Esophagus (tissue), 2 donors: ENCODE results near the gene CTSL. TPM values are rescaled to one million over a fixed set of nuclear protein-coding genes. Genes with fewer than 3 reads are reported as not detected.

Source experiments
- H3K27ac ChIP-seq, 2 donors: one replicate each; pipeline ENCODE4 v1.5.1; 2013; ENCODE audit warnings: low read depth in 2 of 2, mild to moderate bottlenecking in 2 of 2, inconsistent platforms in 1 of 2, low read length in 1 of 2, moderate library complexity in 1 of 2
- H3K27me3 ChIP-seq, 2 donors: one replicate each; pipeline ENCODE4 v1.6.1; 2013; ENCODE audit warnings: low read length in 2 of 2, control low read depth in 1 of 2, mild to moderate bottlenecking in 1 of 2; ENCODE audit not compliant: insufficient read depth in 2 of 2, control insufficient read depth in 1 of 2
- H3K36me3 ChIP-seq, 2 donors: one replicate each; pipeline ENCODE4 v1.6.1; 2013; ENCODE audit warnings: low read length in 1 of 2; ENCODE audit not compliant: control insufficient read depth in 2 of 2, insufficient read depth in 2 of 2
- H3K4me1 ChIP-seq, 2 donors: one replicate each; pipeline ENCODE4 v1.6.1; 2013; ENCODE audit warnings: low read length in 1 of 2; ENCODE audit not compliant: control insufficient read depth in 2 of 2, insufficient read depth in 2 of 2
- H3K4me3 ChIP-seq, 2 donors: one replicate each; pipeline ENCODE4 v1.5.1; 2013; ENCODE audit warnings: low read length in 2 of 2, mild to moderate bottlenecking in 2 of 2, low read depth in 1 of 2, moderate library complexity in 1 of 2
- H3K9me3 ChIP-seq, 2 donors: one replicate each; pipeline ENCODE4 v1.6.1; 2013; ENCODE audit warnings: mild to moderate bottlenecking in 2 of 2, low read depth in 1 of 2, low read length in 1 of 2, moderate library complexity in 1 of 2; ENCODE audit not compliant: control insufficient read depth in 2 of 2, insufficient read depth in 1 of 2
- WGBS, 2 donors: extraction: QIAGEN DNeasy Blood & Tissue Kit; methylation state at CpG; one replicate each; pipeline ENCODE4 v1.1.7; 2013; 5-methylcytosine and 5-hydroxymethylcytosine counted together
- polyA plus RNA-seq, 2 donors: library from polyadenylated mRNA; stranded (reverse); fragments of 200-250 nt; gene quantifications; one replicate each; pipeline ENCODE4 v1.2.3, GENCODE V29; 2013
- donor health status: healthy with polysubstance abuse.
- donor health status: Bipolar disorder and iron deficiency.

The CTSL gene
- 10 to 100 TPM in 1 of 2 donors, 1 to 10 TPM in 1; 6.0 to 27.3 TPM for polyA plus RNA-seq

GRCh38 chr9:87725900-87726709 is at the start of gene CTSL:
CTSL (plus strand) TSS chr9:87726119; CDS start chr9:87727604, 1,485 bp downstream.
- 1 to 2% methylated on average over 63 to 67 of the region's 67 CpGs for WGBS, 2 donors
- Histone ChIP-seq H3K36me3 (no peaks in the 10 kb centered on the region), H3K27ac (peak within 1 kb of the TSS; percentile 83 to 84), H3K4me1 (no peaks in the 10 kb centered on the region), H3K27me3 (no peaks in the 10 kb centered on the region), H3K9me3 (no peaks in the 10 kb centered on the region), H3K4me3 (peak within 1 kb of the TSS; percentile 52 to 60)

GRCh38 chr9:87676976-87677775 is 48.7 kb upstream of the CTSL start:
- 73 to 81% methylated on average over 14 of the region's 14 CpGs for WGBS, 2 donors
- H3K27me3 ChIP-seq, result no peaks in the 10 kb centered on the region
- no peaks in the 10 kb centered on the region for H3K36me3 ChIP-seq
- no peaks in the 10 kb centered on the region for H3K9me3 ChIP-seq
- no peaks in the 10 kb centered on the region for H3K4me1 ChIP-seq
- no peak overlapping the region for H3K27ac ChIP-seq
- H3K4me3 ChIP-seq, result no peak overlapping the region

- no peaks in the 10 kb centered on the region for H3K4me1 ChIP-seq
- no peaks in the 10 kb centered on the region for H3K36me3 ChIP-seq
- WGBS, 2 donors, result 89 to 91% methylated on average over 17 of the region's 17 CpGs
These were observed 47.9 kb upstream of the CTSL start for GRCh38 chr9:87677776-87678587.

GRCh38 chr9:87678650-87679355 is 47.1 kb upstream of the CTSL start:
- no peaks in the 10 kb centered on the region for H3K27me3 ChIP-seq
- no peaks in the 10 kb centered on the region for H3K9me3 ChIP-seq
- H3K4me1 ChIP-seq, result no peaks in the 10 kb centered on the region
- H3K27ac ChIP-seq, result no peak overlapping the region
- no peaks in the 10 kb centered on the region for H3K36me3 ChIP-seq
- H3K4me3 ChIP-seq, result no peak overlapping the region
- 74% methylated on average over 9 of the region's 9 CpGs for WGBS, 2 donors

More at GRCh38 chr9:87677776-87678587, 47.9 kb upstream of the CTSL start:
- Histone ChIP-seq H3K27me3 (no peaks in the 10 kb centered on the region), H3K9me3 (no peaks in the 10 kb centered on the region), H3K27ac (no peak overlapping the region), H3K4me3 (no peak overlapping the region)

GRCh38 chr9:87681271-87682061 is 44.5 kb upstream of the CTSL start:
- Histone ChIP-seq H3K27ac (no peak overlapping the region), H3K4me3 (no peak overlapping the region), H3K9me3 (no peaks in the 10 kb centered on the region), H3K36me3 (no peaks in the 10 kb centered on the region), H3K27me3 (no peaks in the 10 kb centered on the region), H3K4me1 (peaks cover 0 to 2% of the 10 kb centered on the region in 2 donors)
- 91 to 92% methylated on average over 11 of the region's 11 CpGs for WGBS, 2 donors

GRCh38 chr9:87682085-87682484 is 43.8 kb upstream of the CTSL start:
- Histone ChIP-seq H3K36me3 (no peaks in the 10 kb centered on the region), H3K9me3 (no peaks in the 10 kb centered on the region), H3K4me1 (peaks cover 0 to 2% of the 10 kb centered on the region in 2 donors), H3K27ac (no peak overlapping the region), H3K4me3 (no peak overlapping the region), H3K27me3 (no peaks in the 10 kb centered on the region)
- 53 to 60% methylated on average over 4 of the region's 4 CpGs for WGBS, 2 donors

GRCh38 chr9:87682618-87683017 is 43.3 kb upstream of the CTSL start:
- H3K27me3 ChIP-seq, result no peaks in the 10 kb centered on the region
- peaks cover 0 to 2% of the 10 kb centered on the region in 2 donors for H3K4me1 ChIP-seq
- no peak overlapping the region for H3K4me3 ChIP-seq
- no peaks in the 10 kb centered on the region for H3K36me3 ChIP-seq
- 53 to 58% methylated on average over 4 of the region's 4 CpGs for WGBS, 2 donors
- H3K27ac ChIP-seq, result no peak overlapping the region
- no peaks in the 10 kb centered on the region for H3K9me3 ChIP-seq

GRCh38 chr9:87683751-87684626 is 41.9 kb upstream of the CTSL start:
- 80 to 82% methylated on average over 24 of the region's 24 CpGs for WGBS, 2 donors

More at GRCh38 chr9:87683751-87684626, 41.9 kb upstream of the CTSL start:
- Histone ChIP-seq H3K9me3 (no peaks in the 10 kb centered on the region), H3K4me3 (no peak overlapping the region), H3K4me1 (peaks cover 0 to 2% of the 10 kb centered on the region in 2 donors), H3K27me3 (no peaks in the 10 kb centered on the region), H3K36me3 (no peaks in the 10 kb centered on the region), H3K27ac (no peak overlapping the region)
